WTC11 (cell line): Measurements from ENCODE around the gene SRRM5. TPM values are rescaled to one million over a fixed set of nuclear protein-coding genes. Genes with fewer than 3 reads are reported as not detected.

Experiments
- ATAC-seq: fragments of 200-7000 bp; cut with Tn5 transposase; 2 replicates; pipeline ENCODE4 v1.10.0; 2021; ENCODE audit warnings: mild to moderate bottlenecking, moderate library complexity
- CTCF ChIA-PET: fragments of 300-600 bp; sonication (Branson Sonifier 250); formaldehyde crosslinking; loops from one replicate; lab custom pipeline; 2021; ENCODE audit warnings: antibody characterized with exemption; lab: Charles Lee
- POLR2A ChIA-PET: fragments of 350-600 bp; sonication (Branson Sonifier 250); formaldehyde crosslinking; loops from one replicate; lab custom pipeline; 2021; ENCODE audit warnings: antibody characterized with exemption; lab: Charles Lee
- DNase-seq: peaks from one replicate; pipeline ENCODE4 v3.0.0; 2021; ENCODE audit warnings: low spot score
- H3K27ac Mint-ChIP-seq: 2 replicates; pipeline ENCODE4 v1.8.0; 2021; ENCODE audit warnings: mixed read lengths
- H3K27me3 Mint-ChIP-seq: 2 replicates; pipeline ENCODE4 v1.8.0; 2021; ENCODE audit warnings: low read depth, mild to moderate bottlenecking, moderate library complexity, mixed read lengths
- H3K36me3 Mint-ChIP-seq: 2 replicates; pipeline ENCODE4 v1.8.0; 2021; ENCODE audit warnings: mixed read lengths
- H3K4me1 Mint-ChIP-seq: 2 replicates; pipeline ENCODE4 v1.8.0; 2022; ENCODE audit warnings: mixed read lengths
- H3K4me3 Mint-ChIP-seq: 2 replicates; pipeline ENCODE4 v1.8.0; 2021; ENCODE audit warnings: mild to moderate bottlenecking, moderate library complexity, mixed read lengths
- H3K9me3 Mint-ChIP-seq: 2 replicates; pipeline ENCODE4 v1.8.0; 2021; ENCODE audit warnings: mixed read lengths
- CBFB ChIP-seq: sonication (generic); formaldehyde crosslinking; IDR thresholded peaks from 2 replicates; pipeline ENCODE4 v1.8.1; 2022; ENCODE audit warnings: mild to moderate bottlenecking, low read depth, missing genetic modification reagents
- EMX1 ChIP-seq: fragments of 250-450 bp; sonication (Bioruptor Pico); IDR thresholded peaks from 2 replicates; pipeline ENCODE4 v1.8.0; 2021; ENCODE audit warnings: mild to moderate bottlenecking
- ETV6 ChIP-seq: sonication (generic); formaldehyde crosslinking; IDR thresholded peaks from 2 replicates; pipeline ENCODE4 v1.8.1; 2022; ENCODE audit warnings: mild to moderate bottlenecking, missing genetic modification reagents
- GTF2I ChIP-seq: fragments of 250-450 bp; sonication (Bioruptor Pico); conservative IDR thresholded peaks from 2 replicates; pipeline ENCODE4 v1.4.0; 2021; ENCODE audit warnings: mild to moderate bottlenecking
- JUN ChIP-seq: sonication (generic); formaldehyde crosslinking; IDR thresholded peaks from 2 replicates; pipeline ENCODE4 v1.8.0; 2023; ENCODE audit warnings: mild to moderate bottlenecking, missing genetic modification reagents
- KAT7 ChIP-seq: sonication (generic); formaldehyde crosslinking; IDR thresholded peaks from 2 replicates; pipeline ENCODE4 v1.8.1; 2023; ENCODE audit warnings: missing genetic modification reagents, mild to moderate bottlenecking, borderline replicate concordance
- MXD4 ChIP-seq: fragments of 250-450 bp; sonication (Bioruptor Pico); IDR thresholded peaks from 2 replicates; pipeline ENCODE4 v1.8.0; 2021; ENCODE audit warnings: mild to moderate bottlenecking, moderate library complexity, borderline replicate concordance
- NR2C2 ChIP-seq: sonication (generic); formaldehyde crosslinking; IDR thresholded peaks from 2 replicates; pipeline ENCODE4 v1.8.0; 2022; ENCODE audit warnings: mild to moderate bottlenecking, missing genetic modification reagents
- RELA ChIP-seq: sonication (generic); formaldehyde crosslinking; IDR thresholded peaks from 2 replicates; pipeline ENCODE4 v1.8.1; 2022; ENCODE audit warnings: missing genetic modification reagents, mild to moderate bottlenecking, borderline replicate concordance
- SMAD4 ChIP-seq: sonication (generic); formaldehyde crosslinking; IDR thresholded peaks from 2 replicates; pipeline ENCODE4 v1.8.0; 2022; ENCODE audit warnings: mild to moderate bottlenecking, missing genetic modification reagents
- SOX15 ChIP-seq: fragments of 250-450 bp; sonication (Bioruptor Pico); IDR thresholded peaks from 2 replicates; pipeline ENCODE4 v1.9.0; 2021; ENCODE audit warnings: mild to moderate bottlenecking
- TCF7 ChIP-seq: sonication (generic); formaldehyde crosslinking; IDR thresholded peaks from 2 replicates; pipeline ENCODE4 v1.8.0; 2022; ENCODE audit warnings: mild to moderate bottlenecking, low read depth, missing genetic modification reagents, moderate library complexity
- ZNF416 ChIP-seq: fragments of 250-450 bp; sonication (Bioruptor Pico); IDR thresholded peaks from 2 replicates; pipeline ENCODE4 v1.9.0; 2021; ENCODE audit warnings: mild to moderate bottlenecking, inconsistent platforms
- ZNF671 ChIP-seq: fragments of 250-450 bp; sonication (Bioruptor Pico); IDR thresholded peaks from 2 replicates; pipeline ENCODE4 v1.8.0; 2021; ENCODE audit warnings: mild to moderate bottlenecking
- total RNA-seq: library from RNA; stranded (reverse); gene quantifications from 3 replicates; pipeline ENCODE4 v1.2.3, GENCODE V29; 2021
- TF ChIP-seq, protein P1 (sequence below): sonication (generic); formaldehyde crosslinking; IDR thresholded peaks from 2 replicates; pipeline ENCODE4 v1.8.1; 2022; ENCODE audit warnings: missing genetic modification reagents, borderline replicate concordance
- TF ChIP-seq, protein P2 (sequence below): fragments of 250-450 bp; sonication (Bioruptor Pico); conservative IDR thresholded peaks from 2 replicates; pipeline ENCODE4 v1.9.0; 2021; ENCODE audit warnings: mild to moderate bottlenecking
- TF ChIP-seq, protein P3 (sequence below): sonication (generic); formaldehyde crosslinking; conservative IDR thresholded peaks from 2 replicates; pipeline ENCODE4 v1.8.1; 2022; ENCODE audit warnings: mild to moderate bottlenecking, missing genetic modification reagents
- TF ChIP-seq, protein P4 (sequence below): sonication (generic); formaldehyde crosslinking; IDR thresholded peaks from 2 replicates; pipeline ENCODE4 v1.8.0; 2022; ENCODE audit warnings: mild to moderate bottlenecking, missing genetic modification reagents
- TF ChIP-seq, protein P5 (sequence below): sonication (generic); formaldehyde crosslinking; IDR thresholded peaks from 2 replicates; pipeline ENCODE4 v1.8.1; 2023; ENCODE audit warnings: mild to moderate bottlenecking, missing genetic modification reagents, moderate library complexity
- TF ChIP-seq, protein P6 (sequence below): sonication (generic); formaldehyde crosslinking; IDR thresholded peaks from 2 replicates; pipeline ENCODE4 v1.8.0; 2023; ENCODE audit warnings: missing genetic modification reagents, mild to moderate bottlenecking, borderline replicate concordance
- TF ChIP-seq, protein P7 (sequence below): fragments of 200-600 bp; IDR thresholded peaks from 2 replicates; pipeline ENCODE4 v1.8.0; 2022; ENCODE audit warnings: antibody characterized with exemption
- TF ChIP-seq, protein P8 (sequence below): fragments of 250-450 bp; sonication (Bioruptor Pico); IDR thresholded peaks from 2 replicates; pipeline ENCODE4 v1.8.0; 2021; ENCODE audit warnings: mild to moderate bottlenecking

The SRRM5 gene
- total RNA-seq, 1 experiment from 2014 or later, result 0.42 TPM

DNA sequence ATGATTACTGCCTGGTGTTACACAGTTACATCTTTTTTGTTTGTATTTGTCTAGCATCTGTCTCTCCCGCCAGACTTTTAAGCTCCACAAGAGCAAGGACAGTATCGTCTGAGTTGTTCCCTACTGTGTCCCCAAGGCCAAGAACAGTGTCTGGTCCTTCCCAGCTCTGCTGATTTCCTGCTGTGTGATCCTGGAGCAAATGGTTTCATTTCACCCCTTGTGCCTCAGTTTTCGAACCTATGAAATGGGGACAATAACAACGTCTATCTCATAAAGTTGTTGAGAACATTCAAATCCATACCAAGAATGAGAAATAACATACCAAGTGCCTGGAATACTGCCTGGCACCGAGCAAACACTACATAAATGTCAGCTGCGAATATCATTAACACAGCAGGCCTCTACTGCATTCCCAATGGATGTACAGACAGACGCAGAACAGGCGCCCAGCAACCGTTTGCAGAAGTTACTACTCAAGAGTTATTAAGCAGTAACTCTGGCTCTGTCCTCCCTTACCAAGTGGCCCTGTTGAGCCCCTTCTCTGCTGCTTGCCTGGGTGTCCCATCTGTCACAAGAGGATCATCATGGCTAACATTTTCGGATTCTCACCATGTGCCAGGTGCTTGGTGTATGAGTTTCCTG is 48.0 kb upstream of the SRRM5 start:
- DNase-seq (no peak), ATAC-seq (no peak)
- no peak for TF ChIP-seq MXD4
- TF ChIP-seq, protein P1, sequence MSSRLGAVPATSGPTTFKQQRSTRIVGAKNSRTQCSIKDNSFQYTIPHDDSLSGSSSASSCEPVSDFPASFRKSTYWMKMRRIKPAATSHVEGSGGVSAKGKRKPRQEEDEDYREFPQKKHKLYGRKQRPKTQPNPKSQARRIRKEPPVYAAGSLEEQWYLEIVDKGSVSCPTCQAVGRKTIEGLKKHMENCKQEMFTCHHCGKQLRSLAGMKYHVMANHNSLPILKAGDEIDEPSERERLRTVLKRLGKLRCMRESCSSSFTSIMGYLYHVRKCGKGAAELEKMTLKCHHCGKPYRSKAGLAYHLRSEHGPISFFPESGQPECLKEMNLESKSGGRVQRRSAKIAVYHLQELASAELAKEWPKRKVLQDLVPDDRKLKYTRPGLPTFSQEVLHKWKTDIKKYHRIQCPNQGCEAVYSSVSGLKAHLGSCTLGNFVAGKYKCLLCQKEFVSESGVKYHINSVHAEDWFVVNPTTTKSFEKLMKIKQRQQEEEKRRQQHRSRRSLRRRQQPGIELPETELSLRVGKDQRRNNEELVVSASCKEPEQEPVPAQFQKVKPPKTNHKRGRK (CRISPR knock-in tag), result no peak
- TF ChIP-seq, protein P2, sequence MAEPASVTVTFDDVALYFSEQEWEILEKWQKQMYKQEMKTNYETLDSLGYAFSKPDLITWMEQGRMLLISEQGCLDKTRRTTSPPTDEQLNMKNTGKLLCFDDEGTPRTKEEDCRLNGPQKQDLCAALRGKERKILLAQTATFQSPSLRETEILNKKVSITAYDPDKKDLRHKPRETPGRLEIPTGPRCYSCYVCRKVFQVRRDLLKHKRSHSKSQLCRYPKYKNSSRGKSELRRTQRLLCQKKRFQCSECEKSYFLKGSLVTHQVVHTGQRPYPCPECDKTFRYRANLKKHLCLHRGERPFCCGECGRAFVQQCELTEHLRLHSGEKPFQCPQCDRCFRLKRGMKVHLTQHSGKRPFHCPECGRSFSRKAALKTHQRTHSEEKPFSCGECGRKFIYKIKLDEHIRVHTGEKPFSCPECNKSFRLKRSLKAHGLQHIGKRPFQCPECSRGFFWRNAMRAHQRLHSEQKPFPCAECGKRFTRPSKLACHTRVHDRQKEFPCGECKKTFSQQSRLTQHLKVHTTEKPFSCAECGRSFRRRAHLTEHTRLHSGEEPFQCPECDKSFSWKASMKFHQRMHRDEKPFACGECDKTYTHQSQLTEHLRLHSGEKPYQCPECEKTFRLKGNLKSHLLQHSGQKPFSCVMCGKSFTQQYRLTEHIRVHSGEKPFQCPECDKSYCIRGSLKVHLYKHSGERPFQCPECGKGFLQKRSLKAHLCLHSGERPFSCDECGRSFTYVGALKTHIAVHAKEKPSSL, result no peak
- no peak for TF ChIP-seq SMAD4 (CRISPR knock-in tag)
- no peak for TF ChIP-seq ZNF671 (CRISPR knock-in tag)
- no peak for TF ChIP-seq JUN (CRISPR knock-in tag)
- TF ChIP-seq, protein P3, sequence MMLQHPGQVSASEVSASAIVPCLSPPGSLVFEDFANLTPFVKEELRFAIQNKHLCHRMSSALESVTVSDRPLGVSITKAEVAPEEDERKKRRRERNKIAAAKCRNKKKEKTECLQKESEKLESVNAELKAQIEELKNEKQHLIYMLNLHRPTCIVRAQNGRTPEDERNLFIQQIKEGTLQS, result no peak
- no peak for TF ChIP-seq SOX15 (CRISPR knock-in tag)
- TF ChIP-seq RELA (CRISPR knock-in tag), result no peak
- TF ChIP-seq EMX1 (CRISPR knock-in tag), result no peak
- TF ChIP-seq, protein P4, sequence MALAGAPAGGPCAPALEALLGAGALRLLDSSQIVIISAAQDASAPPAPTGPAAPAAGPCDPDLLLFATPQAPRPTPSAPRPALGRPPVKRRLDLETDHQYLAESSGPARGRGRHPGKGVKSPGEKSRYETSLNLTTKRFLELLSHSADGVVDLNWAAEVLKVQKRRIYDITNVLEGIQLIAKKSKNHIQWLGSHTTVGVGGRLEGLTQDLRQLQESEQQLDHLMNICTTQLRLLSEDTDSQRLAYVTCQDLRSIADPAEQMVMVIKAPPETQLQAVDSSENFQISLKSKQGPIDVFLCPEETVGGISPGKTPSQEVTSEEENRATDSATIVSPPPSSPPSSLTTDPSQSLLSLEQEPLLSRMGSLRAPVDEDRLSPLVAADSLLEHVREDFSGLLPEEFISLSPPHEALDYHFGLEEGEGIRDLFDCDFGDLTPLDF (CRISPR knock-in tag), result no peak
- no peak for TF ChIP-seq ZNF416 (CRISPR knock-in tag)
- no peak for TF ChIP-seq CBFB (CRISPR knock-in tag)
- H3K4me1 Mint-ChIP-seq, result no peaks in the 10 kb centered on the region
- H3K36me3 Mint-ChIP-seq, result peaks cover 6% of the 10 kb centered on the region; the same call in 1 of the 2 replicates
- POLR2A ChIA-PET, result no interaction called here
- no peaks in the 10 kb centered on the region for H3K9me3 Mint-ChIP-seq
- H3K27me3 Mint-ChIP-seq, result no peaks in the 10 kb centered on the region
- CTCF ChIA-PET, result interaction anchor here (1.2 to 3.4 kb wide), 2 partner anchors 9 to 31 kb away, joined by 4 to 20 read pairs; no protein-coding TSS in a partner anchor
- H3K27ac Mint-ChIP-seq, result peak overlapping the region; percentile 23; the same call in 1 of the 2 replicates
- H3K4me3 Mint-ChIP-seq, result no peak overlapping the region

DNA sequence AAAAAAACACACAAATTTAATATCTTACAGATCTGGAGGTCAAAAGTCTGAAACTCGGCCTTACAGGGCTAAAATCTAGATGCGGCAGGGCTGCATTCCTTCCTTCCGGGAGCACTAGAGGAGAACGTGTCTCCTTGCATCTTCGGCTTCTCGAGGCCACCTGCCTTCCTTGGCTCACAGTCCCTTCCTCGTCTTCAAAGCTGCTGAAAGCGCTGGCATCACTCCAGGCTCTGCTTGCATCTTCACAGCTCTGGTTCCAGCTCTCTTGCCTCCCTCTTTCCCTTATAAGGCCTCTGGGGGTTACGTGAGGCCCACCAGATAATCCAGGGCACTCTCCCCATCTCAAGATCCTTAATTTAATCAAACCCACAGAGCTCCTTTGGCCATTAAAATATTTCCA is 47.1 kb upstream of the SRRM5 start:
- no peak overlapping the region for H3K27ac Mint-ChIP-seq
- no peak overlapping the region for H3K4me3 Mint-ChIP-seq
- ChIA-PET POLR2A (no interaction called here), CTCF (interaction anchor here (1.8 to 3.4 kb wide), 2 partner anchors 10 to 30 kb away, joined by 7 to 20 read pairs; no protein-coding TSS in a partner anchor)
- ATAC-seq (no peak), DNase-seq (no peak)
- no peaks in the 10 kb centered on the region for H3K9me3 Mint-ChIP-seq
- H3K27me3 Mint-ChIP-seq, result no peaks in the 10 kb centered on the region
- H3K4me1 Mint-ChIP-seq, result peaks cover 2% of the 10 kb centered on the region
- H3K36me3 Mint-ChIP-seq, result peaks cover 6% of the 10 kb centered on the region; the same call in 1 of the 2 replicates
- TF ChIP-seq GTF2I (CRISPR knock-in tag) (no peak), NR2C2 (CRISPR knock-in tag) (no peak), TCF7 (CRISPR knock-in tag) (no peak), ETV6 (CRISPR knock-in tag) (no peak), EMX1 (CRISPR knock-in tag) (no peak), KAT7 (no peak)
- TF ChIP-seq, protein P5, sequence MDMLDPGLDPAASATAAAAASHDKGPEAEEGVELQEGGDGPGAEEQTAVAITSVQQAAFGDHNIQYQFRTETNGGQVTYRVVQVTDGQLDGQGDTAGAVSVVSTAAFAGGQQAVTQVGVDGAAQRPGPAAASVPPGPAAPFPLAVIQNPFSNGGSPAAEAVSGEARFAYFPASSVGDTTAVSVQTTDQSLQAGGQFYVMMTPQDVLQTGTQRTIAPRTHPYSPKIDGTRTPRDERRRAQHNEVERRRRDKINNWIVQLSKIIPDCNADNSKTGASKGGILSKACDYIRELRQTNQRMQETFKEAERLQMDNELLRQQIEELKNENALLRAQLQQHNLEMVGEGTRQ (CRISPR knock-in tag), result no peak
- TF ChIP-seq, protein P6, sequence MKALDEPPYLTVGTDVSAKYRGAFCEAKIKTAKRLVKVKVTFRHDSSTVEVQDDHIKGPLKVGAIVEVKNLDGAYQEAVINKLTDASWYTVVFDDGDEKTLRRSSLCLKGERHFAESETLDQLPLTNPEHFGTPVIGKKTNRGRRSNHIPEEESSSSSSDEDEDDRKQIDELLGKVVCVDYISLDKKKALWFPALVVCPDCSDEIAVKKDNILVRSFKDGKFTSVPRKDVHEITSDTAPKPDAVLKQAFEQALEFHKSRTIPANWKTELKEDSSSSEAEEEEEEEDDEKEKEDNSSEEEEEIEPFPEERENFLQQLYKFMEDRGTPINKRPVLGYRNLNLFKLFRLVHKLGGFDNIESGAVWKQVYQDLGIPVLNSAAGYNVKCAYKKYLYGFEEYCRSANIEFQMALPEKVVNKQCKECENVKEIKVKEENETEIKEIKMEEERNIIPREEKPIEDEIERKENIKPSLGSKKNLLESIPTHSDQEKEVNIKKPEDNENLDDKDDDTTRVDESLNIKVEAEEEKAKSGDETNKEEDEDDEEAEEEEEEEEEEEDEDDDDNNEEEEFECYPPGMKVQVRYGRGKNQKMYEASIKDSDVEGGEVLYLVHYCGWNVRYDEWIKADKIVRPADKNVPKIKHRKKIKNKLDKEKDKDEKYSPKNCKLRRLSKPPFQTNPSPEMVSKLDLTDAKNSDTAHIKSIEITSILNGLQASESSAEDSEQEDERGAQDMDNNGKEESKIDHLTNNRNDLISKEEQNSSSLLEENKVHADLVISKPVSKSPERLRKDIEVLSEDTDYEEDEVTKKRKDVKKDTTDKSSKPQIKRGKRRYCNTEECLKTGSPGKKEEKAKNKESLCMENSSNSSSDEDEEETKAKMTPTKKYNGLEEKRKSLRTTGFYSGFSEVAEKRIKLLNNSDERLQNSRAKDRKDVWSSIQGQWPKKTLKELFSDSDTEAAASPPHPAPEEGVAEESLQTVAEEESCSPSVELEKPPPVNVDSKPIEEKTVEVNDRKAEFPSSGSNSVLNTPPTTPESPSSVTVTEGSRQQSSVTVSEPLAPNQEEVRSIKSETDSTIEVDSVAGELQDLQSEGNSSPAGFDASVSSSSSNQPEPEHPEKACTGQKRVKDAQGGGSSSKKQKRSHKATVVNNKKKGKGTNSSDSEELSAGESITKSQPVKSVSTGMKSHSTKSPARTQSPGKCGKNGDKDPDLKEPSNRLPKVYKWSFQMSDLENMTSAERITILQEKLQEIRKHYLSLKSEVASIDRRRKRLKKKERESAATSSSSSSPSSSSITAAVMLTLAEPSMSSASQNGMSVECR (CRISPR knock-in tag), result no peak
- TF ChIP-seq, protein P7, sequence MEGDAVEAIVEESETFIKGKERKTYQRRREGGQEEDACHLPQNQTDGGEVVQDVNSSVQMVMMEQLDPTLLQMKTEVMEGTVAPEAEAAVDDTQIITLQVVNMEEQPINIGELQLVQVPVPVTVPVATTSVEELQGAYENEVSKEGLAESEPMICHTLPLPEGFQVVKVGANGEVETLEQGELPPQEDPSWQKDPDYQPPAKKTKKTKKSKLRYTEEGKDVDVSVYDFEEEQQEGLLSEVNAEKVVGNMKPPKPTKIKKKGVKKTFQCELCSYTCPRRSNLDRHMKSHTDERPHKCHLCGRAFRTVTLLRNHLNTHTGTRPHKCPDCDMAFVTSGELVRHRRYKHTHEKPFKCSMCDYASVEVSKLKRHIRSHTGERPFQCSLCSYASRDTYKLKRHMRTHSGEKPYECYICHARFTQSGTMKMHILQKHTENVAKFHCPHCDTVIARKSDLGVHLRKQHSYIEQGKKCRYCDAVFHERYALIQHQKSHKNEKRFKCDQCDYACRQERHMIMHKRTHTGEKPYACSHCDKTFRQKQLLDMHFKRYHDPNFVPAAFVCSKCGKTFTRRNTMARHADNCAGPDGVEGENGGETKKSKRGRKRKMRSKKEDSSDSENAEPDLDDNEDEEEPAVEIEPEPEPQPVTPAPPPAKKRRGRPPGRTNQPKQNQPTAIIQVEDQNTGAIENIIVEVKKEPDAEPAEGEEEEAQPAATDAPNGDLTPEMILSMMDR, result no peak
- TF ChIP-seq, protein P8, sequence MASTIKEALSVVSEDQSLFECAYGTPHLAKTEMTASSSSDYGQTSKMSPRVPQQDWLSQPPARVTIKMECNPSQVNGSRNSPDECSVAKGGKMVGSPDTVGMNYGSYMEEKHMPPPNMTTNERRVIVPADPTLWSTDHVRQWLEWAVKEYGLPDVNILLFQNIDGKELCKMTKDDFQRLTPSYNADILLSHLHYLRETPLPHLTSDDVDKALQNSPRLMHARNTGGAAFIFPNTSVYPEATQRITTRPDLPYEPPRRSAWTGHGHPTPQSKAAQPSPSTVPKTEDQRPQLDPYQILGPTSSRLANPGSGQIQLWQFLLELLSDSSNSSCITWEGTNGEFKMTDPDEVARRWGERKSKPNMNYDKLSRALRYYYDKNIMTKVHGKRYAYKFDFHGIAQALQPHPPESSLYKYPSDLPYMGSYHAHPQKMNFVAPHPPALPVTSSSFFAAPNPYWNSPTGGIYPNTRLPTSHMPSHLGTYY, result no peak
